ENCODE measurements around the gene ZNF710. TPM values are rescaled to one million over a fixed set of nuclear protein-coding genes. Genes with fewer than 3 reads are reported as not detected.

The ZNF710 gene
- total RNA-seq, 1 experiment from 2014 or later: 40.7 TPM

DNA sequence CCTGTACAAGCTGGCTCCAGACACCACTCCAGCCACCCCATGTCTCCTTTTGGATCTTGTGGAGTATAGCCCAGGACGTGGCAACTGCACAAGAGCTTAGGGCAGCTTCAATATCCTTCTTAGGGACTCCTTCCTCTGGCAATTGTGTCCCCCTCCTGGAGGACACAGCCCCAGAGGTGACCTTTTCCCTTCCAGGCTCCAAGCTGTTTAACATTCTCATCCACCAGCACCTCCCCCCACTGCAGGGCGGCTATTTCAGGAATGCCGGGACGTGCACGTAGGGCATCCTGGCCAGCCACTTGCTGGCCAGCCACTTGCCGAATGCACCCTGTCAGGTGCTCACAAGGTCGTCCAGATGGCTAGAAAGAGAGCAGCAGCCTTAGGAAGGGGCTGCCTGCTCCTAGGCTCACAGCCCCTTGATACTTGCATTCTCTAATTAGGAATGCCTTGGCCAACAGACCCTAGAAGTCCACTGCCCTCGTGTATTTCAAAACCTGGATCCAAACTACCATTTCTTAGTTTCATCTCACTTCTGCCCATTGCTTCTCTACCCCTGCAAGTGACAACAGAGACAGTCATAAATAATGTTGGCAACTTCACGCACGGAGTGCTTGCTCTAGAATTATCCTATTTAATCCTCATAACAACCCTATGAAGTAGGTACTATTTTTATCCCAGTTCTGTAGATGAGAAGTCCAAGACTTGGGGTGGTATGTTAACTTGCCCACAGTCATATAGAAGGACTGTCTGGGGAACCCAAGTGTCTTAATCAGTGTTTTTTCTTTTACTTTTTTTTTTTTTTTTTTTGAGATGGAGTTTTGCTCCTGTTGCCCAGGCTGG is 125.7 kb downstream of the ZNF710 start:
- no peak overlapping the region for H4K5ac ChIP-seq (ENCODE audit: insufficient read length, low read depth, low read length)
- H3K18ac ChIP-seq (ENCODE audit: insufficient read length, low read depth, low read length): peak overlapping the region; percentile 0
- TF ChIP-seq, protein P1, sequence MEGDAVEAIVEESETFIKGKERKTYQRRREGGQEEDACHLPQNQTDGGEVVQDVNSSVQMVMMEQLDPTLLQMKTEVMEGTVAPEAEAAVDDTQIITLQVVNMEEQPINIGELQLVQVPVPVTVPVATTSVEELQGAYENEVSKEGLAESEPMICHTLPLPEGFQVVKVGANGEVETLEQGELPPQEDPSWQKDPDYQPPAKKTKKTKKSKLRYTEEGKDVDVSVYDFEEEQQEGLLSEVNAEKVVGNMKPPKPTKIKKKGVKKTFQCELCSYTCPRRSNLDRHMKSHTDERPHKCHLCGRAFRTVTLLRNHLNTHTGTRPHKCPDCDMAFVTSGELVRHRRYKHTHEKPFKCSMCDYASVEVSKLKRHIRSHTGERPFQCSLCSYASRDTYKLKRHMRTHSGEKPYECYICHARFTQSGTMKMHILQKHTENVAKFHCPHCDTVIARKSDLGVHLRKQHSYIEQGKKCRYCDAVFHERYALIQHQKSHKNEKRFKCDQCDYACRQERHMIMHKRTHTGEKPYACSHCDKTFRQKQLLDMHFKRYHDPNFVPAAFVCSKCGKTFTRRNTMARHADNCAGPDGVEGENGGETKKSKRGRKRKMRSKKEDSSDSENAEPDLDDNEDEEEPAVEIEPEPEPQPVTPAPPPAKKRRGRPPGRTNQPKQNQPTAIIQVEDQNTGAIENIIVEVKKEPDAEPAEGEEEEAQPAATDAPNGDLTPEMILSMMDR (conservative IDR thresholded peaks at IDR 0.05): no peak
- H2BK15ac ChIP-seq (ENCODE audit: low read depth, low read length): no peak overlapping the region
- peak; percentile 93 for DNase-seq
- H4K20me1 ChIP-seq (ENCODE audit: control insufficient read depth, insufficient read depth, insufficient read length): no peaks in the 10 kb centered on the region
- no peak overlapping the region for H2AK5ac ChIP-seq (ENCODE audit: insufficient read length, low read length)
- no peak overlapping the region for H3T11ph ChIP-seq (ENCODE audit: low read length)
- WGBS (ENCODE audit: extremely low coverage, insufficient read length, low lambda C conversion rate): no CpG with 5 or more reads among the region's 10 CpGs
- no peaks in the 10 kb centered on the region for H3K36me3 Mint-ChIP-seq (ENCODE audit: insufficient read depth in 1 of 3, low read depth in 3 of 3)
- no peaks in the 10 kb centered on the region for H3K27me3 ChIP-seq (ENCODE audit: insufficient read depth, low read length)
- no peaks in the 10 kb centered on the region for H3K9me3 Mint-ChIP-seq
- H3K27ac ChIP-seq (ENCODE audit: insufficient read length, low read depth, low read length): no peak overlapping the region
- H3K79me2 ChIP-seq (ENCODE audit: insufficient read depth, low read length): no peaks in the 10 kb centered on the region
- H3K4me2 ChIP-seq (ENCODE audit: insufficient read depth, insufficient read length, low read length): peak overlapping the region; percentile 1
- H2BK5ac ChIP-seq (ENCODE audit: insufficient read length, low read length): no peak overlapping the region
- H2BK12ac ChIP-seq (ENCODE audit: insufficient read length, low read depth, low read length): no peak overlapping the region
- H4K91ac ChIP-seq (ENCODE audit: insufficient read length, low read depth, low read length): no peak overlapping the region
- no peak overlapping the region for H3K9ac ChIP-seq (ENCODE audit: extremely low read depth, insufficient read length, low read length)
- no peaks in the 10 kb centered on the region for H3K9me3 ChIP-seq (ENCODE audit: control insufficient read depth, low read depth, low read length)
- H3K79me1 ChIP-seq (ENCODE audit: insufficient read depth, low read depth, low read length, poor library complexity, severe bottlenecking): no peaks in the 10 kb centered on the region
- H3K23me2 ChIP-seq (ENCODE audit: insufficient read length, low read depth, low read length, poor library complexity, severe bottlenecking): no peaks in the 10 kb centered on the region
- H3K4me3 Mint-ChIP-seq: no peak overlapping the region
- H3K27ac Mint-ChIP-seq: peak overlapping the region in 1 of 3 experiments; percentile 8; a peak in 2 of 7 replicates
- no peak overlapping the region for H2BK120ac ChIP-seq (ENCODE audit: low read depth, low read length, poor library complexity, severe bottlenecking)
- peaks cover 11 to 14% of the 10 kb centered on the region in 2 experiments for H3K4me1 Mint-ChIP-seq
- H3K23ac ChIP-seq (ENCODE audit: insufficient read length, low read depth, low read length): no peak overlapping the region
- peak overlapping the region; percentile 16 for H2AFZ ChIP-seq (ENCODE audit: low read length)
- H3K14ac ChIP-seq (ENCODE audit: insufficient read depth, low read length): no peak overlapping the region
- peaks cover 4% of the 10 kb centered on the region for H3K27me3 Mint-ChIP-seq (ENCODE audit: low read depth)
- H3K4ac ChIP-seq (ENCODE audit: low read depth, low read length): no peak overlapping the region
- peaks cover 6% of the 10 kb centered on the region; the same call in 1 of the 2 replicates for H3K4me1 ChIP-seq (ENCODE audit: insufficient read depth, low read length)
- no peak overlapping the region for H3K56ac ChIP-seq (ENCODE audit: insufficient read length, low read depth, low read length)
- H4K8ac ChIP-seq (replicated peaks; ENCODE audit: insufficient read length, low read depth, low read length): no peak overlapping the region
- H2BK20ac ChIP-seq (ENCODE audit: low read depth, low read length, poor library complexity, severe bottlenecking): no peak overlapping the region
